Activated B cell treated with CpG ODN at 0.5 μM for 24 hours (primary cell): ENCODE results near the gene A3GALT2. TPM values are rescaled to one million over a fixed set of nuclear protein-coding genes. Genes with fewer than 3 reads are reported as not detected.
"Not testable (repeated sequence)": the region's sequence is repeated elsewhere in the genome, so short reads cannot be mapped to it uniquely, and the experiment has no call there.

Experiments
- ATAC-seq: fragments of 200-7000 bp; cut with Tn5 transposase; one replicate; pipeline ENCODE4 v1.10.0; 2021; ENCODE audit warnings: low read depth, mild to moderate bottlenecking, moderate library complexity
- CTCF ChIA-PET: fragments of 350-600 bp; sonication (Branson Sonifier 250); formaldehyde crosslinking; loops from one replicate; lab custom pipeline; 2021; ENCODE audit warnings: antibody characterized with exemption; lab: Charles Lee
- POLR2A ChIA-PET: fragments of 350-600 bp; sonication (Branson Sonifier 250); formaldehyde crosslinking; loops from one replicate; lab custom pipeline; 2021; ENCODE audit warnings: antibody characterized with exemption; lab: Charles Lee
- DNase-seq: peaks from one replicate; pipeline ENCODE4 v3.0.0; 2022
- H3K27ac Mint-ChIP-seq: one replicate; pipeline ENCODE4 v1.8.0; 2020; ENCODE audit warnings: mixed read lengths
- H3K27me3 Mint-ChIP-seq: one replicate; pipeline ENCODE4 v1.8.0; 2021; ENCODE audit warnings: mixed read lengths
- H3K36me3 Mint-ChIP-seq: one replicate; pipeline ENCODE4 v1.8.0; 2021; ENCODE audit warnings: low read depth, mixed read lengths
- H3K4me1 Mint-ChIP-seq: one replicate; pipeline ENCODE4 v1.8.0; 2021; ENCODE audit warnings: mixed read lengths
- H3K4me3 Mint-ChIP-seq: one replicate; pipeline ENCODE4 v1.8.0; 2020; ENCODE audit warnings: mild to moderate bottlenecking, mixed read lengths
- H3K9me3 Mint-ChIP-seq: one replicate; pipeline ENCODE4 v1.8.0; 2020; ENCODE audit warnings: mixed read lengths
- CTCF ChIP-seq: fragments of 200-600 bp; IDR thresholded peaks from one replicate; pipeline ENCODE4 v1.8.0; 2022; ENCODE audit warnings: antibody characterized with exemption, mild to moderate bottlenecking
- intact Hi-C: fragments of 100-400 bp; cut with micrococcal nuclease; formaldehyde crosslinking; loops from one replicate; pipeline ENCODE4 v1.15.1; 2024
- total RNA-seq: library from RNA; stranded (reverse); gene quantifications from 2 replicates; pipeline ENCODE4 v1.2.3, GENCODE V29; 2022

A3GALT2 gene
- total RNA-seq, 1 donor from 2014 or later = not detected

DNA sequence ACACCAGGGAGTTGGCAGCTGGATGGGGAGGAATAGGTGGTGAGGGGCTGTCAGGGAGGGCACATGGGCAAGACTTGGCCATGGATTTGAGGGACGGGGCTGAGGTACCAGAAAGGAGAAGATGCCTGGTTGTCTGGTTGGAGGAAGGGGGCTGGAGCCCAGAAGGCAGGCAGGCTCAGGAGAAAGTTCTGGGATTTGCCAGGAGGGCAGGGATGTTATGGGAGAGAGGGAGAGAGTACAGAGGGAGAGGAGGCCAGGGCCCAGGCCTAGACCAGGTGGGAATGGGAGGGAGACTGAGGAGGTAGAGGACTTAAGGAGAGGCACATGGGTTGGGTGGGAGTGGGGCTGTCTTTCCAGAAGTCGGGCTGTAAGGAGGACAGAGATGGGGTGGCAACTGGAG, 4.3 kb downstream of the A3GALT2 start:
- Mint-ChIP-seq H3K27ac (no peak overlapping the region), H3K9me3 (no peaks in the 10 kb centered on the region), H3K4me3 (no peak overlapping the region), H3K27me3 (no peaks in the 10 kb centered on the region), H3K4me1 (no peaks in the 10 kb centered on the region), H3K36me3 (no peaks in the 10 kb centered on the region)
- no peak for DNase-seq
- ChIA-PET CTCF (no interaction called here), POLR2A (no interaction called here)
- ATAC-seq = no peak
- TF ChIP-seq CTCF = no peak
- intact Hi-C loops = no loop called here

- ChIA-PET CTCF (interaction anchor here (1.4 kb wide), 1 partner anchor 16 kb away, joined by 6 read pairs; no protein-coding TSS in a partner anchor), POLR2A (no interaction called here)
- Mint-ChIP-seq H3K27ac (no peak overlapping the region), H3K27me3 (peaks cover 5% of the 10 kb centered on the region), H3K4me1 (no peaks in the 10 kb centered on the region), H3K36me3 (no peaks in the 10 kb centered on the region), H3K4me3 (no peak overlapping the region), H3K9me3 (no peaks in the 10 kb centered on the region)
- no peak for ATAC-seq
- TF ChIP-seq CTCF = no peak
- intact Hi-C loops = no loop called here
- no peak for DNase-seq
Measured at GRCh38 chr1:33314416-33314815, 6.5 kb downstream of the A3GALT2 start.

DNA sequence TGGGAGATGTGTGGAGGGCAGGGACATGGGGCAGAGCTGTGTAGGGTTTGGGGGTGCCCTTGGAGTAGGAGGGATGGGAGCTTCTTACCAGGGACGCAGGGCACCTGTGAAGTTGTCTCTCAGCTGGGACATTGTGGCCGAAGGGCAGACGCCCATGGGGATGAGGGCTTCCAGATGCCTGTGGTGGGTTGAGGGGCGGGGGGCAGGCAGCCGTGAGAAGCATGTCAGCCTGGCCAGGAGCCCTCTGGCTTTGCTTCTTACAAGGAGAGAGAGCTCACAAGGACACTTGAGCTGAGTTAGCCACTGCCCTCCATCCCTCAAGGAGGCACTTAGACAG, 8.5 kb downstream of the A3GALT2 start:
- no peak for TF ChIP-seq CTCF
- POLR2A ChIA-PET = no interaction called here
- no peak for ATAC-seq
- intact Hi-C loops = no loop called here
- Mint-ChIP-seq H3K4me3 (no peak overlapping the region), H3K9me3 (no peaks in the 10 kb centered on the region), H3K4me1 (no peaks in the 10 kb centered on the region), H3K27ac (no peak overlapping the region), H3K36me3 (no peaks in the 10 kb centered on the region), H3K27me3 (peaks cover 9% of the 10 kb centered on the region)
- CTCF ChIA-PET = interaction anchor here (1.2 to 1.4 kb wide), 2 partner anchors 17 to 18 kb away, joined by 3 to 6 read pairs; no protein-coding TSS in a partner anchor
- no peak for DNase-seq

DNA sequence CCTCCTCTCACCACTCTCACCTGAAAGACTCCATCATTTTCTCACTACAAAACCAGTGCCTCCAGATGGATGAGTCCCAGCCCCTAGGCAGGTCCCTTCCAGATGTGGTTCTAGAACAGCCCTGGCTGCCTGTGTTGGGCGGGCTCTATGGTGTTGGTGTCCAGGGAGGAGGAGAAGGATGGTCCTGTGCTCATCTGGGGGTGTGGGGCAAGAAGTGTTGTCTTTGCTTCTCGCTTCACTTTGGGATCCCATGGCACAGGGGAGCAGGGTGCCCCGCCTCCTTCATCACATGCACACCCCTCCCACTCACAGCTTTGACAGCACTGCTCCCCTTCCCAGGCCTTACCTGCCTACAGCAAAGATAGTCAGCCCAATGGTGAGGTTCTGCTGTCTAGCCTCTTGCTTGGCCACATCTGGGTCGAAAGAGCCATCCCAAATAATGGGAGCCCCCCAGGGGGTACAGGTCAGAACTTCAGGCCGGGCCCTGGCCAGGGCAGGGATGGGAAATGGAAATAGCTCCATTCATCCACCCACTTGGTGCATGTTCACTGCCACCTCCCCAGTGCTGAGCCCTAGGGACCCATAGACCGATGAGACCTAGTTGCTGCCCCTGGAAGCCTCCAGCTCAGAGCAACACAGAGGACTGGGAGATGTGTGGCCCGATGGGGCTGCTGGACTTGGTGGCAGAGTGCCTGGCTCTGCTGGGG, 9.0 kb downstream of the A3GALT2 start:
- intact Hi-C loops = no loop called here
- ATAC-seq = no peak
- Mint-ChIP-seq H3K27me3 (peaks cover 9% of the 10 kb centered on the region), H3K4me3 (no peak overlapping the region), H3K9me3 (no peaks in the 10 kb centered on the region), H3K27ac (no peak overlapping the region), H3K4me1 (no peaks in the 10 kb centered on the region), H3K36me3 (no peaks in the 10 kb centered on the region)
- no peak for TF ChIP-seq CTCF
- no peak for DNase-seq
- ChIA-PET POLR2A (no interaction called here), CTCF (interaction anchor here (1.0 to 1.2 kb wide), 2 partner anchors 16 to 17 kb away, joined by 3 to 6 read pairs; no protein-coding TSS in a partner anchor)

DNA sequence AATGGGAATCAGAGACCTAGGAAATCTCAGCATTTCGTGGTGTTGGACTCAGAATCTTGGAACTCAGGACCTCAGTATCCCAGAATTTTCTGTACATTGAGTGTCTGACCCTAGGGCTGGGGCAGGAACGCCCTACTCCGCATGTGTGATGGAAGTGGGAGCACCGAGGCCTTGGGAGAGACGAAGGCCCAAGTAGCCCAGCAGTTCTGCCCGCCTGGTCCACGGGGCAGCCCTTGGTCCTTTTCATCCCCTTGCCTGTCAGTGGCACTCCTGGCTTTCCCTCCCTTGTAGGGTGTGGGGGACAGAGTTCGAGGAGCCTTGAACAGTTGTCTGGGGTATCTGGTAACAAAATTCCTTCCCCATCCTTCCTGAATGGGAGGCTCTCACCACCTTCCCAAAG, 10.2 kb downstream of the A3GALT2 start:
- ChIA-PET POLR2A (no interaction called here), CTCF (interaction anchor here (1.0 kb wide), 1 partner anchor 15 kb away, joined by 3 read pairs; no protein-coding TSS in a partner anchor)
- H3K4me3 Mint-ChIP-seq = no peak overlapping the region
- H3K27ac Mint-ChIP-seq = no peak overlapping the region
- H3K36me3 Mint-ChIP-seq = no peaks in the 10 kb centered on the region
- intact Hi-C loops = no loop called here
- peaks cover 4% of the 10 kb centered on the region for H3K4me1 Mint-ChIP-seq
- no peak for TF ChIP-seq CTCF
- H3K9me3 Mint-ChIP-seq = no peaks in the 10 kb centered on the region
- no peak for DNase-seq
- ATAC-seq = no peak
- H3K27me3 Mint-ChIP-seq = peaks cover 16% of the 10 kb centered on the region

GRCh38 chr1:33309351-33309750, 11.5 kb downstream of the A3GALT2 start:
- ATAC-seq, H3K36me3 Mint-ChIP-seq, intact Hi-C loops, DNase-seq, H3K9me3 Mint-ChIP-seq, H3K27ac Mint-ChIP-seq, CTCF ChIA-PET, POLR2A ChIA-PET, H3K4me1 Mint-ChIP-seq, H3K4me3 Mint-ChIP-seq: not testable (repeated sequence)
- peaks cover 18% of the 10 kb centered on the region for H3K27me3 Mint-ChIP-seq
